Spleen (tissue), 7 donors: ENCODE data around the gene TPM1.

ENCODE experiments used
- POLR2AphosphoS5 ChIP-seq, 3 donors: sonication (generic); formaldehyde crosslinking; IDR thresholded peaks; one replicate each; pipeline ENCODE4 v1.5.1; 2017; ENCODE audit warnings: antibody characterized with exemption in 3 of 3
- TF ChIP-seq, protein P1 (sequence below), 11 experiments: fragments of 200-600 bp in 7 of 11; fragments of 450-650 bp in 4 of 11; sonication (generic) in 4 of 11; IDR thresholded peaks in 8 of 11; conservative IDR thresholded peaks in 3 of 11; 1 replicate in 7 of 11; 2 replicates in 4 of 11; pipeline versions ENCODE4 v1.4.0 to v1.8.0; 2016 to 2021; ENCODE audit warnings: antibody characterized with exemption in 11 of 11, inconsistent platforms in 4 of 11, mild to moderate bottlenecking in 1 of 11
- donor health status: DM: no; HTN: no; CAD: no; lungs with moderate emphysema.
- donor health status: DM: no; HTN: no; CAD: no.
- donor health status: DM: no; HTN: no; CAD: no.

DNA sequence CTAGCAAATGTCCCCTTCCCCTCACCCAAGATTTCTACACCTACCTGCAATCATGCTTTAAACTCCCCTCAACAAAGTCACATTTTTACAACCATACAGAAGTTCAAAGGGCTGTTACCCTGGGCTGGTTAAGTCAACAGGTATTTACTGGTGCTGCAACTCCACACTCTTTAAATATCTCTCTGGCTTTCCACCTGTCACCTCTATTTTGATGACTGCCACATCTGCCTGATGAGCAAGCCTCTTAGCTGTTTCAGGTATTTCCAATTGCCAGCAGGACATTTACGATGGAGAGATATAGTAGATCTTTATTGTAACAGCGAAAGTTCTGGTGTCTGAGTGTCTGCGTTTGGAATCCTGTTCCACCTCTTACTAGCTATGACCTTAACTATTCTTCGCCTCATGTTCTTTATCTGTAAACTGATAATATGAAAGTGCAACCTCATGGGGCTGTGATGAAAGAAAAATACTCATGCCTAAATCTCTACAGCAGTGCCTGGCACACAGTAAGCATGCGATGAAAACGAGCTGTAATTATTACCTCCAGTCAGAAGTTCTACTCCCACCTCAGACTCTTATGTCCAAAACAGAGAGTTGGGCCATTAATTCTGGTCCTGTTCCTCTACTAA lies 44.2 kb upstream of the TPM1 start:
- TF ChIP-seq POLR2AphosphoS5 (IDR thresholded peaks at IDR 0.05) = no peak
- TF ChIP-seq, protein P1, sequence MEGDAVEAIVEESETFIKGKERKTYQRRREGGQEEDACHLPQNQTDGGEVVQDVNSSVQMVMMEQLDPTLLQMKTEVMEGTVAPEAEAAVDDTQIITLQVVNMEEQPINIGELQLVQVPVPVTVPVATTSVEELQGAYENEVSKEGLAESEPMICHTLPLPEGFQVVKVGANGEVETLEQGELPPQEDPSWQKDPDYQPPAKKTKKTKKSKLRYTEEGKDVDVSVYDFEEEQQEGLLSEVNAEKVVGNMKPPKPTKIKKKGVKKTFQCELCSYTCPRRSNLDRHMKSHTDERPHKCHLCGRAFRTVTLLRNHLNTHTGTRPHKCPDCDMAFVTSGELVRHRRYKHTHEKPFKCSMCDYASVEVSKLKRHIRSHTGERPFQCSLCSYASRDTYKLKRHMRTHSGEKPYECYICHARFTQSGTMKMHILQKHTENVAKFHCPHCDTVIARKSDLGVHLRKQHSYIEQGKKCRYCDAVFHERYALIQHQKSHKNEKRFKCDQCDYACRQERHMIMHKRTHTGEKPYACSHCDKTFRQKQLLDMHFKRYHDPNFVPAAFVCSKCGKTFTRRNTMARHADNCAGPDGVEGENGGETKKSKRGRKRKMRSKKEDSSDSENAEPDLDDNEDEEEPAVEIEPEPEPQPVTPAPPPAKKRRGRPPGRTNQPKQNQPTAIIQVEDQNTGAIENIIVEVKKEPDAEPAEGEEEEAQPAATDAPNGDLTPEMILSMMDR (IDR thresholded peaks at IDR 0.05 in 8 of 11, conservative IDR thresholded peaks at IDR 0.05 in 3 of 11) = no peak
